ENCODE results near the gene CLIP3.
A peak's percentile ranks its signal among the peaks of the same experiment; 100 is the strongest.
"Not testable (repeated sequence)": the region's sequence is repeated elsewhere in the genome, so short reads cannot be mapped to it uniquely, and the experiment has no call there.

Gene CLIP3, protein sequence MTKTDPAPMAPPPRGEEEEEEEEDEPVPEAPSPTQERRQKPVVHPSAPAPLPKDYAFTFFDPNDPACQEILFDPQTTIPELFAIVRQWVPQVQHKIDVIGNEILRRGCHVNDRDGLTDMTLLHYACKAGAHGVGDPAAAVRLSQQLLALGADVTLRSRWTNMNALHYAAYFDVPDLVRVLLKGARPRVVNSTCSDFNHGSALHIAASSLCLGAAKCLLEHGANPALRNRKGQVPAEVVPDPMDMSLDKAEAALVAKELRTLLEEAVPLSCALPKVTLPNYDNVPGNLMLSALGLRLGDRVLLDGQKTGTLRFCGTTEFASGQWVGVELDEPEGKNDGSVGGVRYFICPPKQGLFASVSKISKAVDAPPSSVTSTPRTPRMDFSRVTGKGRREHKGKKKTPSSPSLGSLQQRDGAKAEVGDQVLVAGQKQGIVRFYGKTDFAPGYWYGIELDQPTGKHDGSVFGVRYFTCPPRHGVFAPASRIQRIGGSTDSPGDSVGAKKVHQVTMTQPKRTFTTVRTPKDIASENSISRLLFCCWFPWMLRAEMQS

DNA sequence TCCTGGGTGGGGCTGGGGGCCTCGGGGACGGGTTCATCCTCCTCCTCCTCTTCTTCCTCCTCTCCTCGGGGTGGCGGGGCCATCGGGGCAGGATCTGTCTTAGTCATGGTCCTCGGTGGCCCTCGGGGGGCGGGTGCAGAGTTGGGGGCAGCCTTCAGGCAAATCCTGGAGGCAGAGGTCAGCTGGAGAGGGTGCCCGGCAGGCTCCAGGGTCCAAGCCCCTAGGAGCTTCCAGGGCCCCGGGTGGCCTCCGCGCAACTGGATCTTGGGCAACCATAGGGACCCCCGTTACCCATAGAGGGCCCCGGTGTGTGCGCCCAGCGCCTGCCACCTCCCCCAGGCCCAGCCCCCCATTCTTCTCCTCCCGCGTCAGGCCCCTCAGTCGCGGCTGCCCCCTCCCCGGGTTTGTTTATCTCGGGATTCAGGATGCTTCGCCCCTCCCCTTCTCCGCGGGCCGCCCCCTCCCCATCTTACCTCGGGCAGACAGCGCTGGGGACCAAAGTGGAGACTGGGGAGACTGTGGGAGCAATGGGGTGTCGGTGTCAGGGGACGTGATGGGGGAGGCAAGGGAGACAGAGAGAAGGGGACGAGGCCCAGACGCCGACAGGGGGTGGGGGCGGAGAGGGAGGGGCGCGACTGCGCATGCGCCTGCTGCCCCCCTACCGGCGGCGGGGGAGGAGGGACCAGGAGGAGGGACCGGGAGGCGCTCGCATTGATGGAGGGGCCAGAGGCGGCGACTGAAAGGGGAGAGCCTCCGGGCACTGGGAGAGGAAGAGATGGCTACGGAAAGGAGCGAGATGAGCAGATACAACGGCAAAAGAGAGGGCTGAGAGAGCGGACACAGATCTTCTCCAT, at the start of gene CLIP3:
TSS of gene CLIP3 (minus strand) at position 623 of the 854 bp plus-strand sequence. CDS start at position 107, 516 bp downstream.
- peak; percentile 44 for DNase-seq

DNA sequence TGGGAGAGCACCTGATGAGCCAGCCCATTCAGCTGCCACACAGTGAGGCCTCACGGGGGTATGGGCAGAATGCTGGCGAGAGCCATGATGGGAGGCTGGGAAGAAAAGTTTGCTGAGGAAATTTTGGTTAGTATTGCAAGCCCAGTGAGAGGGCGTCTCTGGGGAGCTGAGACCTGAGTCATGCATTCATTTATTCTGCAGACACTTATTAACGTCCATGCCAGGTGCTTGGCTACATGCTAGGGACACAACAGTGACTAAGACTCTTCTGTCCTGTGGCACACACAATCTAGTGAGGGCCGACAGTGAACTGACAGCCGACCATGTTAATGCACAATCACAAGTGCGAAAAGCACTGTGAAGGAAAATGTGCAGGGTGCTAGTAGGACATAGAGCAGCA, 49.2 kb upstream of the CLIP3 start:
- no peak for DNase-seq

DNA sequence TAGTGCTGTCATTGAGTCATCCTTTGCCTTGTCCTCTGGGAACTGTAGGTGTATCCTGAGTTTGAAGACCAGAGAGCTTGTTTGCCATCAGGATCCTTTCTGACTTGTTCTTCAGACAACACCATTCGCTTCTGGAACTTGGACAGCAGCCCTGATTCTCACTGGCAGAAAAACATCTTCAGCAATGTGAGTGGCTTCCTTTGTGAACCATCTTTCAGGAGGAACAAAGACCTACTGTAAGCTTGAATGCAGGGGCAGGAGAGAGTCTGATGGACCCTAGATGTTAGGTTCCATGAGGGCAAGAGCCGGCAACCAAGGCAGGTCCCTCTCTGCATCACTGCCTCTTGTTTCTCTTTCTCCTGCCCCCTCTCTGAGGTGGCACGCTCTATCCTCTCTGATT, 48.7 kb upstream of the CLIP3 start:
- no peak for DNase-seq

DNA sequence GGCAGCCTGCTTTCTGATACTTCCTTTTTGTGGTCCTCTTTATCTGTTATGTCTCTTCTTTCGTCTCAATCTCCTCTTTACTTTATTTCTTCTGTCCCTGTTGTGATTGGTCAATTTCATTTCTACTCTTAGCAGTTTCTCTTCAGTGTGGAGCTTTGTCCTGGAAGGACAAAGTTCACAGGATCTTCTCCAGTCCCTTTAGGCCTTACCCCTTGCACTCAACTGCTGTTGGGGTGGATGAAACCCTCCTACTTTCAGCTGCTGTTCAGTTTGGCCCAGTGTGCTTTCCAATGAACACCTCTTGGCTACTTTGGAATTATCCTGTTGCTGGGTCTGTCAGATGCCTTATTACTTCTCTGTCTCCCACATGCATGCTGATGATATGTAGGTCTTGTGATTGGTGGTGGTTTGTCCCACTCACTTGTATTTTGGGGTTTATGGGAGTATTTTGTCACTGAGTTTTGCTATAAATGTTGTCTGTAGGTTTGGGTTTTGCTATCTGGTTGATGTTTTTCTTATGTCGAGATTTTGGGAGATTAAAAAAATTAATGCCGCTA, 46.8 kb upstream of the CLIP3 start:
- no peak for DNase-seq

DNA sequence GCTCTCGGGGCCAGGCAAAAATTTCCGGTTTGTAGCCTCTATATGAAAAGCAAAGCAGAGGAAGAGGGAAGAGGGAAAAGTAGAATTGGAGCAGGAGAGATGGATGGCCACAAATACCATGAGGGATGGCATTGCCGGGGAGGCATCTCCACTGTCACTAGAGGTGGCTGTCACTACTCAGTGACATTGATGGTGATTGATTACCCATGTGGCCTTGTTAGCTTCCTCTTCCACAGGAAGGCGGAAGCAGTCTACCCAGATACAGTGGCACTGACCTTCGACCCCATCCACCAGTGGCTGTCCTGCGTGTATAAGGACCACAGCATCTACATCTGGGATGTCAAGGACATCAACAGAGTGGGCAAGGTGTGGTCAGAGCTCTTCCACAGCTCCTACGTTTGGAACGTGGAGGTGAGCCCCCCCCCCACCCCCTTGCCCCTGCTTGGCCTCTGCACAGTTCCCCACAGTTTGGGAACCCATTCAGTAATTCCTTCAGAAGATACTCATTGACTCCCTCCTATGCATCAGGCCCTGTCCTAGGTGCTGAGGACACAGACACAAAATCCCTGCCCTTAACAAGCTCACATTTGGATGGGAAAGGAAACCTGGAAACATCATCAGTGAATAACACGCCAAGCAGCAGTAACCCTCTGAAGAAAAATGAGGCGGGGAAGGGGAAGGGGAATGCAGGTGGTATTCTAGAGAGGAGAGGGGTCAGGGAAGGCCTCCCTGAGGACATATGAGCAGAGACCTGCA, 40.6 kb upstream of the CLIP3 start:
- no peak for DNase-seq

DNA sequence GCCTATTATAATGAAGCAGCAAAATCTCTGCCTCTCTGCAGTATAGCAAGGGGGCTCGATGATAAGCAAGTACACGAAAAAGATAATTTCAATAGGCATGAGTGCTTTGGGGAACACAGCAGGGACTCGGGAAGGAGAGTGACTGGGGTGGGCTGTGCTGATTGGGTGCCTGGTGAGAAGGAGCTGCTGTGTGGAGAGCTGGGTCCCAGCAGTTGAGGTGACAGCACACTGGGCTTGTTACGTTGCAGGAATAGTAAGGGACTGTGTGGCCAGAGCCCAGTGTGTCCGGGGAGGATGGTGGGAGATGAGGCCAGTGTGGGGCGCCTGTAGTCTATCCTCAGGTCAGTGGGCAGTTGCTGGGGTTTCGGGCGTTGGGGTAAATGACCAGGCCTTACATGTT, 39.4 kb upstream of the CLIP3 start:
- no peak for DNase-seq

DNA sequence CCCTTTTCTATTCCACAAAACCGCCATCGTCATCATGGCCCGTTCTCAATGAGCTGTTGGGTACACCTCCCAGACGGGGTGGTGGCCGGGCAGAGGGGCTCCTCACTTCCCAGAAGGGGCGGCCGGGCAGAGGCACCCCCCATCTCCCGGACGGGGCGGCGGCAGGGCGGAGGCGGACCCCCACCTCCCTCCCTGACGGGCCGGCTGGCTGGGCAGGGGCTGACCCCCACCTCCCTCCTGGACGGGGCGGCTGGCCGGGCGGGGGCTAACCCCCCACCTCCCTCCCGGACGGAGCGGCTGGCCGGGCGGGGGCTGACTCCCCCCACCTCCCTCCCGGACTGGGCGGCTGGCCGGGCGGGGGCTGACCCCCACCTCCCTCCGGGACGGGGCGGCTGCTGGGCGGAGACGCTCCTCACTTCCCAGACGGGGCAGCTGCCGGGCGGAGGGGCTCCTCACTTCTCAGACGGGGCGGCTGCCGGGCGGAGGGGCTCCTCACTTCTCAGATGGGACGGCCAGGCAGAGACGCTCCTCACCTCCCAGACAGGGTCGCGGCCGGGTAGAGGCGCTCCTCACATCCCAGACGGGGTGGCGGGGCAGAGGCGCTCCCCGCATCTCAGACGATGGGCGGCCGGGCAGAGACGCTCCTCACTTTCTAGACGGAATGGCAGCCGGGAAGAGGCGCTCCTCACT, 36.3 kb upstream of the CLIP3 start:
- DNase-seq = not testable (repeated sequence)

DNA sequence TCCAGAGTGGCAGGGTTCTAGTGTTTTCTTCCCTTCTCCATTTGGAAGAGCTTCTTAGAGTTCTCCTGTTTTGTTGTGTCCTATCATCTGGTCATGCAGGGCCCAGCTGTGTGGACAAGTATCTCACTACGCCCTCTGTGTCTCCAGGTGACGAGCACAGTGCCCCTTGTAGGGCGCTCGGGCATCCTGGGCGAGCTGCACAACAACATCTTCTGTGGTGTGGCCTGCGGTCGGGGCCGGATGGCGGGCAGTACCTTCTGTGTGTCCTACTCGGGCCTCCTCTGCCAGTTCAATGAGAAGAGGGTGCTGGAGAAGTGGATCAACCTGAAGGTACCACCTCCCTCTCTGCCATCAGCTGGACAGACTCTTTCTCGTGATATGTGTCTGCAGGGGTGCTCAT, 35.0 kb upstream of the CLIP3 start:
- no peak for DNase-seq

DNA sequence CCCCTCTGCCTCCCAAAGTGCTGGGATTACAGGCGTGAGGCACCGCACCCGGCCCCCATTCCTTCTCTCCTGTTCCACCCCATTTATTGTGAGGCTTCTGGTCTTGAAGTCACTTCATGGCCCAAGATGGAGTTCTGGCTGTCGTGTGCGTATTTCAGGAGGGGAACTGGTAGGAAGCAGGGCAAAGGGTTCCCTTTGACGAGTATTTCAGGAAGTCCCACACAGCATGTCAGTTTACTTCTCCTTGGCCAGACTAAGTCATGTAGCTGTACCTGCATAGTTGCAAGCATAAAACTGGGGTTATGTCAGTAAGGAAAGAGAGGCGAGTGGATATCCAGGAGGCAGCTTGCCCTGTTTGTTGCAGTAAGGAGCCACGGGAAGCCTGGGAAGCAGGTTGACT, 32.2 kb upstream of the CLIP3 start:
- no peak for DNase-seq

DNA sequence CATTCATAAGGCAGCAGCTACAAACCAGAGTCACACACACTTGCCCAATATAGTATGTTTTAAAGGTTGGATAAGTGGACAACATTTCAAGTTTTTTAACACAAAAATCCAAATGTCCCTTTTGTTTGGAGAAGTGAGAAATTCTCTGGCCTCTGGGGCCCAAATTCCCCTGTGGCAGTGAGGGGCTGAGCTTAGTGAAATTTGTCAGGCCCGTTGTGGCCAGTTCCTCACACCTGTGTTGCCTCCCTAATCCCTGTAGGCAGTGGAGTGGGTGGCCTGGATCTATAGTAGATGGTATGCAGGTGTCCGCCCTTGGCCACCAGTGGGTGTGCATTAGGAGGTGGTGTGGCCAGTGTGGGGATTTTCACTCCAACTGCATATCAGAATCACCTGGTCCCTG, 28.7 kb upstream of the CLIP3 start:
- no peak for DNase-seq

DNA sequence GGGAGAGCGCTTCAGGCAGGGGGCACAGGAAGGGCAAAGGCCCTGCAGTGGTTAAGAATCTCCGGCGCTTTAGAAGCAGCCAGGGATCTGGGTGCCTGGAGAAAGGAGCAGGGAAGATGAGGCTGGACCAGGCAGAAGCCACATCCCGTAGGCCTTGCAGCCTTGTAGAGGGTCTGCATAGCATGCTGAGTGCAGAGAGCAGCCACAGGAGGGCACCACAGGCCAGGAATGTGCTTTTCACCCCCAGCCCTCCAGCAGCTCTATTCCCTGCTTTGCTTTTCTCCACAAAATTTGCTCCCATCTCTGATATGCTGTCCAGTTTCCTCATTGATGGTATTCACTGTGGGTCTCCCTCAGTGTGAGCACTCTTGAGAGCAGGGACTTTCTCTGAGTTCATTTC, 27.8 kb upstream of the CLIP3 start:
- DNase-seq = no peak

DNA sequence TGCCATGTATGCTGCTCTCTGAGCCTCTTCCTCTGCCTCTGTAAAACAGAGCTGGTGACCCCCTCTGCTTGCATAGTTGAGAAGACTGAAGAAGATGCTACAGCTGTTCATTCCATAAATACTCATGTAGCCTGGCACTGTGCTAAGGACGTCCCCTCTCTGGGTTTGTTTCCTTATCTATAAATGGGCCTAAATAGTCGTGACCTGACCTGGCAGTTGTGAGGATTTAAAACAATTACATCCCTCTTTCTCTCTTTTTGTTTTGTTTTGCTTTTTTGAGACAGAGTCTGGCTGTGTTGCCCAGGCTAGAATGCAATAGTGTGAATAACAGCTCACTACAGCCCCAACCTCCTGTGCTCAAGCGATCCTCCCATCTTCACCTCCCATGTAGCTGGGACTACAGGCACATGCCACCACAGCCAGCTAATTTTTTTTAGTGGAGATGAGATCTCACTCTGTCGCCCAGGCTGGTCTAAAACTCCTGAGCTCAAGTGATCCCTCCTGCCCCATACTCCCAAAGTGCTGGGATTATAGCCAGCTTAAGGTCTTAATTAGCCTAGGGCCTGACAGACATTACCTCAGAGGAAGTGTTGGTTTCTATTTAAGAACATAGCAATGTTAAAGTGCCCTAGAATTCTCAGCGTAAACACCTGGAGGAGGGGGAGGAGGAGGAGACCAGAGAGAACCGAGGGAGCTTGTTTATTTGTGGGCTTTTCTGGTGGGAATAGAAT, 26.7 kb upstream of the CLIP3 start:
- DNase-seq = no peak

DNA sequence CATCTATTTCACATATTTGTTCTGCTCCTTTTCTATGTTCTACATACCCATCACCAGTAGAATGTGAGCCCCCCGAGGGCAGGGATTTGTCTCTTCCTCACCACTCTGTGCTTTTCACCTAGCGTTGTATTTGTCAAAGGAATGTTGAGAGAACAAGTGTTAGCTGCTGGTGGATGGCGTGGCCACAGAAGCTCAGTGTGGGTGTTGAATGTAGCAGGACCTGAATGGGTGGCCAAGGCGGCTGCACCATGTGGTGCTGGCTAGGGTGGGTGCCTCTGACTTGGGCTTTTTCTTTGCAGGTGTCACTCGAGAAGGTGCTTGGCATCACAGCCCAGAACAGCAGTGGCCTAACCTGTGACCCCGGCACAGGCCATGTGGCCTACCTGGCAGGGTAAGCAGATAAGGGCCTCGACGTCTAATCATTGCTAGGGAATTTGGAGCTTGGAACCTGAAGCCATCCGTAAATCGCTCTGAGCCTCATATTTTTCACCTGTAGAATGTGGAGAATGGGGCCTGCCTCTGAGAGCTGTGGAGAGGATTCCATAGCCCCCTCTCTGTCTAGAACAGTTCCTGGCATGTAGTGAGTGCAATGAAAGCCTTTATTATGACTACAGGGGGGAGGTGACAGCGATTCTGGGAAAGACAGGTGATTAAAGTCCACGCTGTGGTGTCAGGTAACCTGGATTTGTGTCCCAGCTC, 26.0 kb upstream of the CLIP3 start:
- DNase-seq = no peak

DNA sequence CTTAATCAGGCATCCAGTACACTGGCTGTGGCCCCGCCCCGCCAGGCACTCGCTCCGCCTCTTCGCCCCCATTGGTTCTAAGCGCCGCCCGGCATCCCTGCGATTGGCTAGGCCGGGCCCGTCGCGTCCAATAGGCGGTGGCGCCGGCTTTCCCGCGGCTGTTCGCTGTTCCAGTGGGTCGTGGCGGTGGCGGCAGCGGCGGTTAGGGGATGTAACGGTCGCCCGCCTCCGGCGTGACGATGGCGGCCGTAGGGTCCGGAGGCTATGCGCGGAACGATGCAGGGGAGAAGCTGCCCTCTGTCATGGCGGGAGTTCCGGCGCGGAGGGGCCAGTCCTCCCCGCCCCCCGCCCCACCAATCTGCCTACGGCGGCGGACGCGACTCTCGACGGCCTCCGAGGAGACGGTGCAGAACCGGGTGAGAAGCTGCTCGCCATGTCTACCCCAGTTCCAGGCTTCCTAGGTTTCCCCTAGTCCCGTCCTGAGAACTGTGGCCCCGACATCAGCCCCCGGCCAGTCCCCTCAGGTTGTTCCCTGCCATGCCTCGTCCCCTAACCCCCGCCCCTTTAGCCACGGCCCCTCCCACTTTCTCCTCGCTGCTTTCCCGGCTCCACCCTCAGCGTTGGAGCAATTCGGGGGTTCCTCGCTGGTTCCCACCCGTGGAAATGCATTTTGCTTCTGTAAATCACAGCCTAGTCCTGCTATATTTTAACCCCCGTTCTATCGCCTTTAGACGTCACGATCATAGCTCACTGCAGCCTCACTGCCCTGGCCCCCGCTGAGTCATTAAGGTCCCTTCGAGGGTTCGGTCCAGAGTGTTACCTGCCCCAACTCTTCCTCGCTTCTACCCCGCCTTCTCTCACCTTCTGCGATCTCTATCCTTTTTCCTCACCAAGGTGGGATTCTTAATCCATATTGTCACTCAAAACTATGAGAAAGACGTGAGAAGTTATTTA, 22.3 kb upstream of the CLIP3 start, which contains the start of gene WDR62:
TSS of gene WDR62 (plus strand) at position 165 of the 954 bp plus-strand sequence. CDS start at position 240, 75 bp downstream.
- DNase-seq = peak; percentile 97

DNA sequence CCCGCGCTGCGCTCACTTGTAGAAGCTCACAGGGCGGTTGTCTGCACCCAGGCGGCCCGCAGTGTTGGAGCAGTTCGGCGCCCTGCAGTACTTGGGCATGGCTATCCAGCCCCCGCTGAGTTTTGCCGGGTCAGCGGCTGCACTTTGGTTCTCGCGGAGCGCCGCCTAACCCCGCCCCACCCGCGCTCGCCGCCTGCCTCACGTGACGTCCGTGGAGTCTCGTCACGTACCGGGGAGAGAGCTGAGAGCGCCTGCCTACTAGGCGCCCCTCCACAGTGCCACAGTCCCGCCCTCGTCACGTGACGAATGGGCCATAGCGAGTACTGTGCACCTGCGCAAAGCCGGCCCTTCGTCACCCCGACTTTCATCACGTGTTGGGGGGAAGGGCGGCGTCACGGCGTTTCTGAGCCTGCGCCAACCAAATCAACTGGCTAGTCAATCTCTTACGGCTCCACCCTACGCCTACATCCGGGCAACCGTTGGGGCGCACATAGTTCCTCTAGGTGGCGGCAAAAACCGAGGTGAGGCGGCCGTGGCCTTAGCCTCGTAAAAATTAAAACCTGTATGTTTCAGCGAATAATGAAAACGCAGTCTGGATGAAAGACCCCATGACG, 21.6 kb upstream of the CLIP3 start, which contains the start of gene THAP8:
TSS of gene THAP8 (minus strand) at position 167 of the 614 bp plus-strand sequence. CDS start at position 99, 68 bp downstream.
- peak; percentile 100 for DNase-seq

DNA sequence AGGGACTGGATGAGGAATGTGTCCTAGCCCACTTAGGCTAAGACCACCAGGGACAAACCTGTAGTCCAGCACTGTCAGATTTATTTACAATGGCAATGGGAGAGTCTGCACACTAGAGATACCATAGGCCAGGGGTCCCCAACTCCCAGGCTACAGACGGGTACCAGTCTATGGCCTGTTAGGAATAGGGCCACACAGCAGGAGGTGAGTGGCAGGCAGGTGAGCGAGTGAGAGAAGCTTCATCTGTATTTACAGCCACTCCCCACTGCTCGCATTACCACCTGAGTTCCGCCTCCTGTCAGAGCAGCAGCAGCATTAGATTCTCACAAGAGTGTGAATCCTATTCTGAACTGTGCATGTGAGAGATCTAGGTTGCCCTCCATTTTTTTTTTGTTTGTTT, 19.0 kb upstream of the CLIP3 start:
- no peak for DNase-seq

DNA sequence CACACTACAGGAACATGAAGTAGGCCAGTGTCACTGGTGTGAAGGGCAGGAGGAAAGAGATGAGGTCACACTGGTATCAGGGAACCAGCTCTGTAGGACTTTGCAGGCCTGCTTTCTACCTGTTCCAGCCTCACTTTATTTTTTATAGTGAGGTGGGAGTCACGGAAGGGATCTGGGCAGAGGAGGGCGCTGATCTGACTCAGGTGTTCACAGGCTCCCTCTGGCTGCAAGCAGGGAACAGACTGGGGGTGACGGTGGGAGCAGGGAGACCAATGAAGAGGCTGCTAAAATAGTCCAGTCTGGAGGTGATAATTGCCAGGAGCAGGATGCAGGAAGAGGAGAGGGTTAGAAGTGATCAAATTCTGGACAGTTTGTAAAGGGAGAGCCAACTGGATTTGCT, 18.6 kb upstream of the CLIP3 start:
- no peak for DNase-seq

DNA sequence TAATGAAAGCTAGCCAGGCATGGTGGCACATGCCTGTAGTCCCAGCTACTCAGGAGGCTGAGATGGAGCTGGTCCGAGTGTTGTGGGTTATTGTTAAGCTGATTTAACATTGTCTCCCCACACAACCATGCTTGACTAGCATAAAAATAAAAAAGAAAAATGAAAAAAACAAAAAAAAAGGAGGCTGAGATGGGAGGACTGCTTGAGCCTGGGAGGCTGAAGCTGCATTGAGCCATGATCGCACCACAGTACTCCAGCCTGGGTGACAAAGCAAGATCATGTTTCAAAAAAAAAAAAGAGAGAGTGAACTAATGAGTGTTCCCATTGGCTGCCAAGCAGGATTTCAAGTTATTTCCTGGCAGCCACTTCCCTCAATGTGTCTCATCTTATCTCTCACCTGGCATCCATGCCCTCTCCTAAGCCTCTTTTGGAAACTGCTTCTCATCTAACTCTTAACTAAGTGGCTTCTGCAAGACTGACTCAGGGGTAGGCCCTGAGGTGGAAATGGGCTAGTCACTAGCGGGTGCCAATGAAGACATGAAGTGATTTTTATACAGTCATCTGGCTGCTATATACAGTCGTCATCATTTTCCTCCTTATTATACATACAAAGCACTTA, 16.5 kb upstream of the CLIP3 start:
- DNase-seq = no peak
